Adrenal gland (tissue), 12 donors: ENCODE data around the gene HARBI1. TPM values are rescaled to one million over a fixed set of nuclear protein-coding genes. Genes with fewer than 3 reads are reported as not detected.

Experiments used
- DNase-seq, 7 donors: peaks; one replicate each; pipeline ENCODE4 v3.0.0-alpha.2; 2019 to 2020
- H3K27ac ChIP-seq, 5 donors: fragments of 200-600 bp; sonication (generic) in 4 of 5; 1 replicate in 3 of 5; 2 replicates in 2 of 5; pipeline versions ENCODE4 v1.5.1 to v1.8.0; 2016 to 2020; ENCODE audit warnings: mild to moderate bottlenecking in 1 of 5
- H3K27me3 ChIP-seq: fragments of 200-600 bp; 2 replicates; pipeline ENCODE4 v1.8.0; 2021
- H3K36me3 ChIP-seq, 2 donors: fragments of 200-600 bp; replicated peaks in 1 of 2; 1 replicate in 1 of 2; 2 replicates in 1 of 2; pipeline versions ENCODE4 v1.5.1 to v1.8.0; 2018 to 2022
- H3K4me1 ChIP-seq, 2 donors: fragments of 200-600 bp; replicated peaks in 1 of 2; 1 replicate in 1 of 2; 2 replicates in 1 of 2; pipeline versions ENCODE4 v1.5.1 to v1.8.0; 2018 to 2021
- H3K4me3 ChIP-seq, 4 donors: fragments of 200-600 bp; sonication (generic) in 3 of 4; one replicate each; pipeline ENCODE4 v1.5.1; 2016 to 2018
- H3K9me3 ChIP-seq, 3 donors: fragments of 200-600 bp; sonication (generic) in 1 of 3; replicated peaks in 1 of 3; 1 replicate in 2 of 3; 2 replicates in 1 of 3; pipeline versions ENCODE4 v1.5.1 to v1.8.0; 2016 to 2021
- POLR2A ChIP-seq, 2 donors: fragments of 450-650 bp; IDR thresholded peaks; one replicate each; pipeline ENCODE4 v1.6.1; 2017; ENCODE audit warnings: antibody characterized with exemption in 2 of 2, mild to moderate bottlenecking in 2 of 2, moderate library complexity in 1 of 2
- WGBS, 4 donors: extraction: QIAGEN DNeasy Blood & Tissue Kit in 2 of 4; methylation state at CpG; one replicate each; pipeline versions ENCODE4 v1.1.5 to v1.1.7; 2013 to 2017; 5-methylcytosine and 5-hydroxymethylcytosine counted together
- intact Hi-C, 2 donors: fragments of 100-400 bp; cut with DNase I; formaldehyde crosslinking; loops; one replicate each; pipeline versions ENCODE4 v1.14.1 to v1.15.0; 2022 to 2023
- polyA plus RNA-seq, 3 donors: library from polyadenylated mRNA; stranded (reverse); fragments of 200-250 nt in 2 of 3; fragments of 350-450 nt in 1 of 3; fragmentation: Illumina TruSeq in 1 of 3; extraction: RNeasy Lipid Tissue Mini Kit (QIAGEN cat#74804) in 1 of 3; gene quantifications; one replicate each; pipeline ENCODE4 v1.2.3, GENCODE V29; 2013 to 2014
- total RNA-seq, 9 donors: library from RNA; depleted of rRNA in 4 of 9; stranded (reverse); fragments of >200 nt in 4 of 9; fragments of 120-200 nt in 1 of 9; fragmentation: NEBNext Ultra II Directional in 1 of 9; extraction: Animal tissue kit (Norgen Biotek cat#: 25700) in 1 of 9; gene quantifications; one replicate each; pipeline versions ENCODE4 v1.1.0 to v1.2.4, GENCODE V29; 2013 to 2023
- TF ChIP-seq, protein P1 (sequence below), 6 experiments: fragments of 450-650 bp in 4 of 6; fragments of 200-600 bp in 2 of 6; sonication (generic) in 1 of 6; IDR thresholded peaks; 1 replicate in 5 of 6; 2 replicates in 1 of 6; pipeline versions ENCODE4 v1.5.1 to v1.8.0; 2016 to 2021; ENCODE audit warnings: antibody characterized with exemption in 6 of 6, mild to moderate bottlenecking in 2 of 6, moderate library complexity in 1 of 6
- donor health status: healthy with polysubstance abuse.
- donor health status: Bipolar disorder and iron deficiency.
- donor health status: DM: yes; HTN: yes; CAD: no.
- donor health status: DM: no; HTN: no; CAD: no.
- donor health status: DM: no; HTN: no; CAD: no.
- donor health status: DM: yes; HTN: yes; CAD: no.

Gene HARBI1
- total and polyA plus RNA-seq, 12 donors = 1.5 to 7.4 (median 5.6) TPM

DNA sequence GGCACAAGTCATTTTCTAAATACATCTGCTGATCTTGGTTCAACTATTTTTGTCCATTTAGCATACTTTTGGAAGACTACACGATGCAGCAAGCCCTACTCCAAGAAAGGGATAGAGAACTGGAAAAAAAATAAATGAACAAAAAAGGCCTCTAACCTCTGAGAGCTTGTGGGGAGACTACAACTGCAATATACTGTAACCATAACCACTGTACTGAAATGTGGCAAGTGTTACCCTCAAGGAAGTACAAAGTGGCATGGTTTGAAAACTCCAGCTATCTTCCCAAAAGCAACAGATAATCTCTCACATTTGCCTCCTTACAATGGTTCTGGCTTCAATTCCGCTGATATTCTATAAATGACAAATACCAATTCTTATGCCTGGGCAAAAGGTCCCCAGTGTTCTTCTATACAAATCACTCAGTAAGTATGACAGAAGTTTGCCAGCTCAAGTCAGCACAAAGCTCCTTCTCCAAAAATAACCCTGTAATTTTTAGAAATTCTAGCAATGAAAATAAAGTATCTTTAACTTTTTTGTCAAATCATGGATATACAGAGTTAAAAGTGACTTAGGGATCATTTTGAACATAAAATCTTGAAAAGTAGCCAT lies 46.1 kb downstream of the HARBI1 start:
- Histone ChIP-seq H3K27me3 (no peaks in the 10 kb centered on the region), H3K4me1 (peaks cover 8 to 25% of the 10 kb centered on the region in 2 donors), H3K36me3 (no peaks in the 10 kb centered on the region), H3K27ac (no peak overlapping the region), H3K9me3 (no peaks in the 10 kb centered on the region), H3K4me3 (no peak overlapping the region)
- TF ChIP-seq, protein P1, sequence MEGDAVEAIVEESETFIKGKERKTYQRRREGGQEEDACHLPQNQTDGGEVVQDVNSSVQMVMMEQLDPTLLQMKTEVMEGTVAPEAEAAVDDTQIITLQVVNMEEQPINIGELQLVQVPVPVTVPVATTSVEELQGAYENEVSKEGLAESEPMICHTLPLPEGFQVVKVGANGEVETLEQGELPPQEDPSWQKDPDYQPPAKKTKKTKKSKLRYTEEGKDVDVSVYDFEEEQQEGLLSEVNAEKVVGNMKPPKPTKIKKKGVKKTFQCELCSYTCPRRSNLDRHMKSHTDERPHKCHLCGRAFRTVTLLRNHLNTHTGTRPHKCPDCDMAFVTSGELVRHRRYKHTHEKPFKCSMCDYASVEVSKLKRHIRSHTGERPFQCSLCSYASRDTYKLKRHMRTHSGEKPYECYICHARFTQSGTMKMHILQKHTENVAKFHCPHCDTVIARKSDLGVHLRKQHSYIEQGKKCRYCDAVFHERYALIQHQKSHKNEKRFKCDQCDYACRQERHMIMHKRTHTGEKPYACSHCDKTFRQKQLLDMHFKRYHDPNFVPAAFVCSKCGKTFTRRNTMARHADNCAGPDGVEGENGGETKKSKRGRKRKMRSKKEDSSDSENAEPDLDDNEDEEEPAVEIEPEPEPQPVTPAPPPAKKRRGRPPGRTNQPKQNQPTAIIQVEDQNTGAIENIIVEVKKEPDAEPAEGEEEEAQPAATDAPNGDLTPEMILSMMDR (IDR thresholded peaks at IDR 0.05) = no peak
- TF ChIP-seq POLR2A (IDR thresholded peaks at IDR 0.05) = no peak
- no peak for DNase-seq
- 54 to 66% (median 60%) methylated on average over 2 of the region's 2 CpGs for WGBS, 4 donors
- intact Hi-C loops = no loop called here

DNA sequence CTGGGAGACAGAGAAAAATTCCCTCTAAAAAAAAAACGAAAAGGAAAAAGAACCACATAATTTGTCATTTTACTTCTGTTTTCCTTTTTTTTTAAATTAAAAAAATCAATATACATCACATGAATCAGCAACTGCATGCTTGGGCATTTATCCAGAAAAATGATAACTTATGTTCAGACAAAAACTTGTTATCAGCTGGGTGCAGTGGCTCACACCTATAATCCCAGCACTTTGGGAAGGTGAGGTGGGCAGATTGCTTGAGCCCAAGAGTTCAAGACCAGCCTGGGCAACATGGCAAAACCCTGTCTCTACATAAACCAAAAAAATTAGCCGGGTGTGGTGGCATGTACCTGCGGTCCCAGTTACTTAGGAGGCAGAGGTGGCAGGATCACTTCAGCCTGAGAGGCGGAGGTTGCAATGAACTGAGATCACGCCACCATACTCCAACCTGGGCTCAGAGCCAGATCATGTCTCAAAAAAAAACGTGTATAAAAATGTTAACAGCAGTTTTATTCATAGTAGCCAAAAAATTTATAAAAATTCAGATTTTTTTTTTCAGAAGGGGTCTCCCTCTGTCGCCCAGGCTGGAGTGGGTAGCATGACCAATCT lies 51.7 kb downstream of the HARBI1 start:
- WGBS, 4 donors = 56 to 70% (median 64%) methylated on average over 7 of the region's 7 CpGs
- TF ChIP-seq, protein P1 (IDR thresholded peaks at IDR 0.05) = no peak
- no peak for TF ChIP-seq POLR2A (IDR thresholded peaks at IDR 0.05)
- DNase-seq = peak in 1 of 7 donors; percentile 21
- H3K36me3 ChIP-seq = no peaks in the 10 kb centered on the region
- H3K27ac ChIP-seq = peak overlapping the region in 1 of 5 donors; percentile 31
- H3K27me3 ChIP-seq = no peaks in the 10 kb centered on the region
- intact Hi-C loops = no loop called here
- peaks cover 10 to 40% of the 10 kb centered on the region in 2 donors for H3K4me1 ChIP-seq
- no peak overlapping the region for H3K4me3 ChIP-seq
- H3K9me3 ChIP-seq = no peaks in the 10 kb centered on the region

DNA sequence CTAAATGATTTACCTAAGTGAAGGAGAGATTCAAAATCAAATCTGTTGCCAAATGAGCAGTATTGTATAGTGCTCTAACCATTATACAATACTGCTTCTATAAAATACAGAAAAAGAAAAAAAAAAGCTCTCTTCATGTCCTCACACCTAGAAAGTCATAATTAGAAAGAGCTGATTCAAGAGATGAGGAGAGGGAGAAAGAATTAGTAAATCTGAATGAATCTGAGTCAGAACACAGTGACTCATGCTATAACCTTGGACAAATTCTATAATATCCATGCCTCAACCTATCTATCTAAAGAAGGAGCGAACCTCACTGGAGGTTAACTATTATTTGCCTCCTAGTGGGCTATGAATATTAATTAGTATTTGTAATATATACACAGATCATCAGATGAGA lies 52.6 kb downstream of the HARBI1 start:
- H3K9me3 ChIP-seq = no peaks in the 10 kb centered on the region
- no peak for DNase-seq
- intact Hi-C loops = no loop called here
- H3K4me3 ChIP-seq = no peak overlapping the region
- H3K27ac ChIP-seq = peak overlapping the region in 1 of 5 donors; percentile 31
- WGBS, 4 donors = 41 to 64% (median 50%) methylated on average over 1 of the region's 1 CpG
- no peak for TF ChIP-seq POLR2A (IDR thresholded peaks at IDR 0.05)
- TF ChIP-seq, protein P1 (IDR thresholded peaks at IDR 0.05) = no peak
- H3K36me3 ChIP-seq = no peaks in the 10 kb centered on the region
- no peaks in the 10 kb centered on the region for H3K27me3 ChIP-seq
- peaks cover 10 to 47% of the 10 kb centered on the region in 2 donors for H3K4me1 ChIP-seq

DNA sequence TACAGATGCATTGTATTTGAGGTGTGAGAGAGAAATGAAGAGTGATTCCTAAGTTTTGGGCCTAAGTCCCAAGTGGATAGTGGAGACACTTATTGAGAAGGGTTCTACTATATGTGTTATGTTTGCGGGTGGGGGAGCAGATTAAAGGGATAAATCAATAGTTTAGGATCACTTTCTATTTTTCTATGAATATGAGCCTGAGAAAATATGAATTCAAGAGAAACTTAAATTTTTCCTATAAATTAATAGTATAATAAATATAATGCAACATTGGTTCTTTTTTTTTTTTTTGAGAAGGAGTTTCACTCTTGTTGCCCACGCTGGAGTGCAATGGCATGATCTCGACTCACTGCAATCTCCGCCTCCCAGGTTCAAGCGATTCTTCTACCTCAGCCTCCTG lies 54.5 kb downstream of the HARBI1 start:
- TF ChIP-seq POLR2A (IDR thresholded peaks at IDR 0.05) = no peak
- TF ChIP-seq, protein P1 (IDR thresholded peaks at IDR 0.05) = no peak
- WGBS, 4 donors = 95 to 98% (median 98%) methylated on average over 5 of the region's 5 CpGs
- Histone ChIP-seq H3K4me3 (no peak overlapping the region), H3K9me3 (no peaks in the 10 kb centered on the region), H3K27me3 (no peaks in the 10 kb centered on the region), H3K4me1 (peaks cover 10 to 50% of the 10 kb centered on the region in 2 donors), H3K27ac (no peak overlapping the region), H3K36me3 (no peaks in the 10 kb centered on the region)
- no peak for DNase-seq
- intact Hi-C loops = no loop called here
